AG04449 (cell line): ENCODE data around the gene KIF26A.

Experiments used
- CTCF ChIA-PET: fragments of 350-600 bp; formaldehyde crosslinking; extraction: SDS; loops from one replicate; lab custom pipeline; 2021; ENCODE audit warnings: antibody characterized with exemption; lab: Yijun Ruan, JAX
- POLR2A ChIA-PET: fragments of 400-600, 350-600 bp; formaldehyde crosslinking; extraction: SDS; loops from one replicate; lab custom pipeline; 2020; ENCODE audit warnings: antibody characterized with exemption, inconsistent platforms; lab: Yijun Ruan, JAX
- DNase-seq: peaks from one replicate; pipeline ENCODE4 v3.0.0-alpha.2; 2010; ENCODE audit warnings: low read depth, low spot score
- H3K4me3 ChIP-seq: 2 replicates; pipeline ENCODE4 v1.5.1; 2011; ENCODE audit warnings: low read depth, mild to moderate bottlenecking, control low read depth, low read length
- CTCF ChIP-seq: IDR thresholded peaks from one replicate; pipeline ENCODE4 v1.5.1; 2011; ENCODE audit warnings: mild to moderate bottlenecking, moderate library complexity, low read length, control low read depth, inconsistent platforms; ENCODE audit not compliant: insufficient read depth; ENCODE audit errors: missing control alignments

KIF26A gene

DNA sequence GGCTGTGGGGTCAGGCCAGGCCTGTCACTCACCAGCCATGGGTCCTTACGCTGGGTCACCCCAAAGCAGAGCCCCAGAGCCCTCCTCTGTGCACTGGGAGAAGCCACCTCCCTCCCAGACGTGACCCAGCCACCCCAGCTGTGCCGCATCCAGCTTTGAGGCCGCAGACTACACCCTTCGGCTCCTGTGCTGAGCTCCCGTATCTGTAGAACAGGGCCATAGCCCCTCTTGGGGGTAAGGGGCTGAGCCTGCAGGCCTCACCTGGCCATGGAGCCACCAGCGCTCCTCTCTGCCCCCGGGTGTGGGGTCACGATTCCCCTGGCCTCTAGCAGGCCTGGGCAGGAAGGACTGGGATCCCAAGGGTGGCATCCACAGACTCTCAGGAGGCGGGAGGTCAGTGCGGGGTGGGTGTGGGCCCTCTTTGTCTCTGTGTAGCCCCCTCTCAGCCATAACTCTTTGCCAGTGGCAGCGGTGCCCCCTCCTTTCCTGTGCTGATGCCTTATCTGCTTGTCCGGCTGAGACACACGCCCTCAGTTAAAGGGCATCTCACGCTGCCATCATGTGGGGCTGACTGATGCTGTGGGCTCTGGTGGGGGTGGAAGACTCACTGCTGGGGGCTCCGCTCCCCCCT, 36.6 kb upstream of the KIF26A start:
- TF ChIP-seq CTCF = no peak
- POLR2A ChIA-PET = interaction anchor here (0.7 kb wide), 1 partner anchor 346 kb away, joined by 3 read pairs; no protein-coding TSS in a partner anchor
- CTCF ChIA-PET = no interaction called here
- H3K4me3 ChIP-seq = no peak overlapping the region
- no peak for DNase-seq

DNA sequence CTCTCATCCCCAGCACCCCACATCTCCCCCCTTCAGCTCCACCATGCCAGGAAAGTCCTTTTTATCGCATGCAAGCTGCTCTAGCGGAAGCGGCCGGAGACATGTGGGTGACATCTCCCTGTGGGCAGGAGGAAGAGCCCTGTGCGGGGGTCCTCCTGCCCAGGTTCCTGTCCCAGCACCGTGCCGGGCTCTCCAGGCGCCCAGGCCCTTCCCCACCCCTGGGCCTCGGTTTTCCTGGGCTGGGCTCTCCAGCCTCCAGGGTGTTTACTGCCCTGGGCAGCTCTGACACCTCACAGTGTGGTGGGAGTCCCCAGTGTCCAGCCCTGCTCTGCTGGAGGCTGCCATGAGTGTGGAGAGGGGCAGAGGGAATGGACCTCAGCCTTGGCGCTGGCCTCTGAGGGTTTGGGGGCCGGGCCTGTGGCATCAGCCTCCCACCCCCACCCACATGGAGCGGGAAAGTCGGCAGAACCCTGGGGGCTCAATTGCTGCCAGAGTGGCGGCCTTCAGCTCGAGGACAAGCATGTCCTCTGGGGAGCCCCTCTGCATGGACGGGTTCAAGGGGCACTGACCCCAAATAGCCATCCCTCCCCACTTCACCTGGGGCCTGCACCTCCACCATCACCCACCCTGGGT, 36.0 kb upstream of the KIF26A start:
- TF ChIP-seq CTCF = no peak
- CTCF ChIA-PET = no interaction called here
- H3K4me3 ChIP-seq = no peak overlapping the region
- POLR2A ChIA-PET = no interaction called here
- DNase-seq = no peak

- ChIA-PET CTCF (no interaction called here), POLR2A (no interaction called here)
- DNase-seq = no peak
- no peak overlapping the region for H3K4me3 ChIP-seq
- TF ChIP-seq CTCF = no peak
These were observed 35.3 kb upstream of the KIF26A start for GRCh38 chr14:104103061-104103445.

DNA sequence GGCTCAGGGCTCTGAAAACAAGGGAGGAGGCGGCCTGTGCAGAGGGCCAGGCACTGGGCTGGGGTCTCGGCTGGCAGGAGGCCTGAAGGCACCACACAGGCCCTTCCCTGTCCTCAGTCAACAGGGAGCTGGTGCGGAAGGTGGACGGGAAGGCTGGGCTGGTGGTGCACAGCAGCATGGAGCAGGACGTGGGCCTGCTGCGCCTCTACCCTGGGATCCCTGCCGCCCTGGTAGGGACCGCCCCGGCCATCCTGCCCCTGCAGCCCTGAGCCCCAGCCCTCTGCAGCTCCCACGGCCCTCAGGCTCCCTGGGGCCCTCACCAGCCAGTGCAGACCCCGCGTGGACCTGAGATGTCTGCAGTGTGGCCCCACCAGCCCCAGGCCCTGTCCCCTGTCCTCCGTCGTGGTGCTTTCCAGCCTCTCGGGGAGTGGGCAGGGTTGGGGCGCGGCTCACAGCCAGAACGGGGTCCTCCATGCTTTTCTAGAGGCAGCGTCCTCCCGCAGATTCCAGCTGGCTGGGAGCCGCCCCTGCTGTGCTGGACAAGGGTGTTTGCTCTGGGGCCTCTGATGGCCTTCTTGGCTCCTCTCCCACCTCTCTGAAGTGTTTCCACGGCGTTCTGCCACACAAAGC, 34.8 kb upstream of the KIF26A start:
- no peak for DNase-seq
- CTCF ChIA-PET = no interaction called here
- no peak for TF ChIP-seq CTCF
- no peak overlapping the region for H3K4me3 ChIP-seq
- POLR2A ChIA-PET = no interaction called here

DNA sequence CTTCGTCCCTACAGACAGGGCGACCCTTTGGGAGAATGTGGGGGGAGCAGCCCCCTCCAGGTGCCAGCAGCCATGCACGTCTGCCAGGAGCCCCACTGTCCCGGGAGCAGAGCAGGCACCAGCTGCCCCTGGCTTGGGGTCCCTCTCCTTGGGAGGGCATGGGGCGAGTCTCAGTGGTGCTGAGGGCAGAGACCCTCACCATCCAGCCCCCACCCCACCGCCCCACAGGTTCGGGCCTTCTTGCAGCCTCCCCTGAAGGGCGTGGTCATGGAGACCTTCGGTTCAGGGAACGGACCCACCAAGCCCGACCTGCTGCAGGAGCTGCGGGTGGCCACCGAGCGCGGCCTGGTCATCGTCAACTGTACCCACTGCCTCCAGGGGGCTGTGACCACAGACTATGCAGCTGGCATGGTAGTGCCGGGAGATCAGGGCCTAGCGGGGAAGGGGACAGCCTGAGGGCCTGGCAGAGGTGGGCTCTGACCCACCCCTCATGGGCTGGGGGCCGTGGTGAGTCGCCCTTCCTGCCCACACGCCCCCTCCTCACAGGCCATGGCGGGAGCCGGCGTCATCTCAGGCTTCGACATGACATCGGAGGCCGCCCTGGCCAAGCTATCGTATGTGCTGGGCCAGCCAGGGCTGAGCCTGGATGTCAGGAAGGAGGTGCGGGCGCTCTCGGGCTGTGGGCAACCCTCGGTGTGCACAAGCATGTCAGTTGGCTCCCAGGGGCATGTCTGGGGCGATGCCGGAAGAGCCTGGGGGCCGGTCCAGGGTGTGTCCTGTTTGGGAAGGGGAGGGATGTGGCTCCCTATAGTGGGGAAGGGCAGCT, 34.1 kb upstream of the KIF26A start:
- DNase-seq = no peak
- POLR2A ChIA-PET = no interaction called here
- no peak overlapping the region for H3K4me3 ChIP-seq
- TF ChIP-seq CTCF = no peak
- CTCF ChIA-PET = no interaction called here
